Smooth muscle cell of the coronary artery (primary cell): ENCODE data around the gene MIP. TPM values are rescaled to one million over a fixed set of nuclear protein-coding genes. Genes with fewer than 3 reads are reported as not detected.

Experiments
- total RNA-seq: library from RNA; depleted of rRNA; stranded (reverse); fragments of >200 nt; gene quantifications from 2 replicates; pipeline ENCODE4 v1.2.3, GENCODE V29; 2014; ENCODE audit warnings: low replicate concordance

The MIP gene
- not detected in 2 replicates for total RNA-seq

DNA sequence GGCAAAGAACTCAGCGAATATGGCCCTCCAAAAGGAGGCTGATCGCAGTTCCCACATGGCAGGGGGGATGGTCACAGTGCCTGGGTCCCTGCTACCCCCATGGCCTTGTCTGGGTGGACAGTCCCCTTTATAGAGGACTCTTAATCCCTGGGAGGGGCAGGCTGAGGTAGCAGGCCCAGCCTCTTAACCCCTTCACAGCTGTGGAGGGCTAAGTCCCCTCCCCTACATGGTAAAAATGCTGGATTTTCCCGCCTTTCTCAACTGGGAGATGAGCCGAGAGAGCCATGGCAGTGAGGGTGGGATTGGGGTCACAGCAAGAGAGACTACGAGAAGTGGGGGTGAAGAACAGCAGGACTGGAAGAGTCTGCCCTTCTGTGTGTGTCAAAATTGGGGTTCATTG is at the start of gene MIP:
Gene MIP (minus strand): TSS at position 101 of the 400 bp plus-strand sequence. CDS start 44 bp downstream, at position 57.

DNA sequence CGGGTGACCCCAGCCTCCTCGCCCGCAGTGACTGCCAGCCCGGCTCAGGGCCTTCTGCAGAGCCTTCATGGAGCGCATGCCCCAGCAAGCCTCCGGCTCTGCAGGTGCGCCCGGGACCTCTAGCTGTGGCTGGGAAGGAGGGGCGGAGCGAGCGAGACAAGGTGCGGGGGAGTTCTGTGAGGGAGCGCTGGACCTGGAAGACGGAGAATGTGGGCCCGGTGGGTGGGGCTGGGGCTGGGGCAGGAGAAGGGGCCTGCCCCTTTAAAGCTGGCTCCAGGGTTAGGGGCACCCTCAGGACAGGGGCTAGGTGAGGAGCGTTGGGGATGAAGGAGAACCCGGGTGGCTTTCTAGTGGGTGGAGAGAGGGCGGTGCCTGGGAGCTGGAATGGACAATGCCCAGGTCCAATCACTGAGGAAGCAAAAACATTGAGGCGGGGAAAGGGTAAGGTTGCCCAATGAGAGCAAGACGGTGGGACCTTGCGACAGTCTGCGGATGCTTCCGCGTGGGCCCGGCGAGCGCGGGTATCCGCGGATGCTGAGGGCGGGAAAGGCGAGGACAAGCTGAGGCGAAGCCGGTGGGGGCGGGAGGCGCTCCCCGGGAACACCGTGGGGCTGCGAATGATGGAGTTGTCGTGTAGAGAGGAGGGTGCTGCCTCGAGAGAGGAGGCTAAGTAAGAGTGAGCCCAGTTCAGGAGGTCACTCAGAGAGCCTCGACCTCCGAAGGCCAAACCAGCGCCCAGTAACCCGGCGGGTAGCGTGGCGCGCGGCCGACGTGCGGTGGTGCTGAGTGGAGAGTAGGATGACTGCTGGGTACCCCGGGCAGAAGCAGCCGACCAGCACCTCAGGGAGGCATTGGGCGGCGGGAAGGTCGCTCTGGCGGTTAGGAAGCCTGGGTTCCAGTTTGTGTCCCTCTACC is 33.8 kb upstream of the MIP start, which contains the start of gene GLS2:
Gene GLS2 (minus strand): TSS at position 121 of the 915 bp plus-strand sequence. CDS start 43 bp downstream, at position 78.

DNA sequence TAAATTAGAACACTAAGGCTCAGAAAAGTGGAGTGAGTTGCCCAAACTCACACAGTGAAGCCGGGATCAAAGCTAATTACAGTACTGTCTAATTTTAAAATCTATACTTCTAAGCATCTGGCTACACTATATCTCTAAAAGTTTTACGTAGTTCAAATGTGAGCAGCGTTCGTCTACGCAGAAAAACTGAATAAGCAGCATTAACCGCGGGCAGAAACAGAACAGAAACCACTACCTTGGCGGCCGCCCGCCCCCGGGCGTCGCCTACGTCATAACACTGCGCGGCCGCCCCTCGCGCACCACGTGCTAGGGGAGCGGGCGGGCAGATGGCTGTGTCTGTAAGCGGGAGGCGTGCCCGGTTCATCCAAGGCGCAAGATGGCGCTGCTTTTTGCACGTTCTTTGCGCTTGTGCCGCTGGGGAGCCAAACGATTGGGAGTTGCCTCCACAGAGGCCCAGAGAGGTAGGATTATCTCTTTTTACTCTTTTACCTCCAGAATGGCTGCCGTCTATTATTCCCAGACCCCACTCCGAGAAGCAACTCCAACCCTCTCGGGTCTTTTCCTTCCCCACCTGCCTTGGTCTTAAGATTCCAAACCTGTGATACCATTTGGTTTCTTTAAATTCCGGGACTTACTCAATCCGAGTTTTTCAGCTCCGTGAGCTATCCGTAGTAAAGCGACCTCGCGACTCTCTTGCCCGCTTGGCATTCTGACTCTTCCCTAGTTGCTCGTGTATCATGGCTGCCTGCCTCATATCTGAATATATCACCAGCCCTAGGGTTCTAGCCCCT is 14.0 kb upstream of the MIP start, which contains the start of gene SPRYD4:
Gene SPRYD4 (plus strand): TSS at position 363 of the 791 bp plus-strand sequence. CDS start 14 bp downstream, at position 377.

DNA sequence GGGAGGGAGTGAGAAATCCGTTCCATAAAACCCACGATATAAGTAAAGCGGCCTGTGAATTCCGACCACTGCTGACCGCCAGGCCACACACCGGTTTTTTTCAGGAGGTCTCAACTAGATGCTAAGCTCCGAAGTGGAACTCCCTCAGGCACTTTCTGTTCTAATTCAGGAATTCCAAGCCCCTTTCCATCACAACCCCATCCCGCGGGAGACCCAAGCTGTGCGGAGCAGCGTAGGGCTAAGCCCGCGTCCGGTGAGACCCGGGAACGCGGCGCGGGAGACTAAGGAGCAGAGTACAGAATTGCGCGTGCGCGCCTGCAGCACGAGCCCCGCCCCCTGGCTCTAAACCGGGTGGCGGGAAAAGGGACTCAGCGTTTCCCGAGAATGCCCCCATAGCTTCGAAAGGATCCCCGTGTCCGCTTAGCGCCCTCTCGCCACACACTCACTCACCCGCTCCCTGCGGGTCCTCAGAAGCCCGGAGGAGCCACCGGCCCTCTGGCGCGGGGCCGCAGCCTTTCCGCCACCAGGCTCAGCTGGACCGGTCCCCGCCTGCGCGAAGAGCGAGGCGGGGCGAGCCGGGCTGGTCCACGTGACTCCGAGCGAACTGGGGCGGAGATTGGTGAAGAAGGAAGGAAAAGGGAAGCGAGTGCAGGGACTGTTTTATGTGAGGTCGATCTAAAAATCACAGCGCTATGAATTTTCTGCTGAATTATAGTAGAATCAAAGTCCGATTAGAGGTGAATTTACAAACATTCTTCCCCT is 5.4 kb downstream of the MIP start, which contains the start of gene TIMELESS:
Gene TIMELESS (minus strand): TSS at position 567 of the 762 bp plus-strand sequence. CDS start 15,256 bp downstream, outside the sequence.

Other genes starting within 250 kb of the MIP start
- gene RNF41, start 232.7 kb downstream of the MIP start, total RNA-seq, result 174 and 323 TPM in 2 replicates
- gene NABP2, start 230.3 kb downstream of the MIP start, total RNA-seq, result 24.2 and 33.1 TPM in 2 replicates
- not detected in 2 replicates for gene SLC39A5, start 224.6 kb downstream of the MIP start, total RNA-seq
- 17.0 and 17.1 TPM in 2 replicates for gene ANKRD52, start 196.3 kb downstream of the MIP start, total RNA-seq
- gene COQ10A, start 187.7 kb downstream of the MIP start, total RNA-seq, result 5.9 and 6.9 TPM in 2 replicates
- 44.8 and 81.3 TPM in 2 replicates for gene CS, start 154.3 kb downstream of the MIP start, total RNA-seq
- gene CNPY2, start 138.7 kb downstream of the MIP start, total RNA-seq, result 74.3 and 113 TPM in 2 replicates
- gene PAN2, start 120.7 kb downstream of the MIP start, total RNA-seq, result 15.5 and 22.7 TPM in 2 replicates
- gene IL23A, start 115.8 kb downstream of the MIP start, total RNA-seq, result not detected in 2 replicates
- gene STAT2, start 94.5 kb downstream of the MIP start, total RNA-seq, result 164 and 272 TPM in 2 replicates
- gene APOF, start 91.8 kb downstream of the MIP start, total RNA-seq, result not detected in 2 replicates
- 3.7 and 5.4 TPM in 2 replicates for gene TIMELESS, start 5.2 kb downstream of the MIP start, total RNA-seq
- 1.1 and 1.2 TPM in 2 replicates for gene SPRYD4, start 13.9 kb upstream of the MIP start, total RNA-seq
- gene GLS2, start 33.5 kb upstream of the MIP start, total RNA-seq, result 0.38 TPM in 1 of 2 replicates, not detected in the other
- gene RBMS2, start 67.2 kb upstream of the MIP start, total RNA-seq, result 4.6 and 22.2 TPM in 2 replicates
- gene BAZ2A, start 175.7 kb upstream of the MIP start, total RNA-seq, result 10.2 and 16.8 TPM in 2 replicates
- gene ATP5F1B, start 191.3 kb upstream of the MIP start, total RNA-seq, result 465 and 670 TPM in 2 replicates
- gene PTGES3, start 233.6 kb upstream of the MIP start, total RNA-seq, result 28.1 and 44.5 TPM in 2 replicates